Natural killer cell treated with Interleukin-12 subunit alpha and Interleukin-12 subunit beta and Interleukin-15 and Interleukin-18, amount 100 ng/mL, for 72 hours (primary cell): ENCODE measurements around the gene PLAU. TPM values are rescaled to one million over a fixed set of nuclear protein-coding genes. Genes with fewer than 3 reads are reported as not detected.
A peak's percentile ranks its signal among the peaks of the same experiment; 100 is the strongest.
"Not testable (repeated sequence)": the region's sequence is repeated elsewhere in the genome, so short reads cannot be mapped to it uniquely, and the experiment has no call there.

Experiments used
- ATAC-seq, 2 donors: fragments of 150-1000 bp; cut with Tn5 transposase in 1 of 2; sonication (Bioruptor Pico), chemical (Tn5 transposase) in 1 of 2; 2 replicates each; pipeline ENCODE4 v1.10.0; 2021
- DNase-seq: peaks from one replicate; pipeline ENCODE4 v3.0.0; 2022; ENCODE audit warnings: low spot score
- H3K27ac Mint-ChIP-seq, 2 donors: 1 replicate in 1 of 2; 2 replicates in 1 of 2; pipeline ENCODE4 v1.8.0; 2022; ENCODE audit warnings: mixed read lengths in 2 of 2, mild to moderate bottlenecking in 1 of 2, moderate library complexity in 1 of 2
- H3K27me3 Mint-ChIP-seq, 2 donors: 1 replicate in 1 of 2; 2 replicates in 1 of 2; pipeline ENCODE4 v1.8.0; 2022; ENCODE audit warnings: mixed read lengths in 2 of 2
- H3K36me3 Mint-ChIP-seq: one replicate; pipeline ENCODE4 v1.8.0; 2022; ENCODE audit warnings: mixed read lengths
- H3K4me1 Mint-ChIP-seq, 2 donors: 1 replicate in 1 of 2; 2 replicates in 1 of 2; pipeline ENCODE4 v1.8.0; 2022; ENCODE audit warnings: low read depth in 2 of 2, mixed read lengths in 2 of 2, mild to moderate bottlenecking in 1 of 2
- H3K4me3 Mint-ChIP-seq: one replicate; pipeline ENCODE4 v1.8.0; 2022; ENCODE audit warnings: mixed read lengths
- H3K9me3 Mint-ChIP-seq: 2 replicates; pipeline ENCODE4 v1.8.0; 2022; ENCODE audit warnings: mixed read lengths
- total RNA-seq, 2 donors: library from RNA; stranded (reverse); gene quantifications; one replicate each; pipeline ENCODE4 v1.2.3, GENCODE V29; 2022

The PLAU gene
- total RNA-seq, 2 donors from 2014 or later: not detected

GRCh38 chr10:73884017-73884416 lies 26.9 kb upstream of the PLAU start:
- Mint-ChIP-seq H3K4me3 (no peak overlapping the region), H3K9me3 (no peaks in the 10 kb centered on the region), H3K4me1 (peaks cover 22% of the 10 kb centered on the region in 2 donors), H3K36me3 (no peaks in the 10 kb centered on the region), H3K27me3 (peaks cover 0 to 9% of the 10 kb centered on the region in 2 donors), H3K27ac (no peak overlapping the region)
- DNase-seq: no peak
- ATAC-seq: no peak

- DNase-seq (peak; percentile 75), ATAC-seq (peak; percentile 91 to 95)
- Mint-ChIP-seq H3K27me3 (peaks cover 0 to 3% of the 10 kb centered on the region in 2 donors), H3K9me3 (no peaks in the 10 kb centered on the region), H3K27ac (peak overlapping the region in 1 of 2 donors; percentile 70), H3K36me3 (no peaks in the 10 kb centered on the region), H3K4me3 (no peak overlapping the region), H3K4me1 (peaks cover 10 to 12% of the 10 kb centered on the region in 2 donors)
Observed at GRCh38 chr10:73886085-73886529, 24.8 kb upstream of the PLAU start.

GRCh38 chr10:73886661-73887293 lies 24.2 kb upstream of the PLAU start:
- no peaks in the 10 kb centered on the region for H3K9me3 Mint-ChIP-seq
- H3K27ac Mint-ChIP-seq: peak overlapping the region in 1 of 2 donors; percentile 70
- no peaks in the 10 kb centered on the region for H3K36me3 Mint-ChIP-seq
- DNase-seq (no peak), ATAC-seq (no peak)
- H3K27me3 Mint-ChIP-seq: peaks cover 0 to 3% of the 10 kb centered on the region in 2 donors
- peaks cover 10 to 12% of the 10 kb centered on the region in 2 donors for H3K4me1 Mint-ChIP-seq
- H3K4me3 Mint-ChIP-seq: no peak overlapping the region

GRCh38 chr10:73887294-73888039 lies 23.5 kb upstream of the PLAU start:
- ATAC-seq: no peak
- Mint-ChIP-seq H3K4me1 (peaks cover 10 to 12% of the 10 kb centered on the region in 2 donors), H3K27me3 (peaks cover 3% of the 10 kb centered on the region in 2 donors), H3K4me3 (no peak overlapping the region), H3K27ac (peak overlapping the region in 1 of 2 donors; percentile 70), H3K9me3 (no peaks in the 10 kb centered on the region), H3K36me3 (no peaks in the 10 kb centered on the region)
- no peak for DNase-seq

- Mint-ChIP-seq H3K27me3 (peaks cover 3 to 7% of the 10 kb centered on the region in 2 donors), H3K4me1 (peaks cover 13 to 17% of the 10 kb centered on the region in 2 donors), H3K27ac (no peak overlapping the region), H3K9me3 (no peaks in the 10 kb centered on the region), H3K4me3 (no peak overlapping the region), H3K36me3 (no peaks in the 10 kb centered on the region)
- DNase-seq (no peak), ATAC-seq (no peak)
Observed at GRCh38 chr10:73888514-73888913, 22.4 kb upstream of the PLAU start.

GRCh38 chr10:73889014-73889413 lies 21.9 kb upstream of the PLAU start:
- Mint-ChIP-seq H3K27ac (no peak overlapping the region), H3K4me3 (no peak overlapping the region), H3K4me1 (peaks cover 18 to 22% of the 10 kb centered on the region in 2 donors), H3K9me3 (no peaks in the 10 kb centered on the region), H3K27me3 (peaks cover 3 to 7% of the 10 kb centered on the region in 2 donors), H3K36me3 (no peaks in the 10 kb centered on the region)
- ATAC-seq (peak in 1 of 2 donors; percentile 42), DNase-seq (no peak)

GRCh38 chr10:73889416-73889815 lies 21.5 kb upstream of the PLAU start:
- not testable (repeated sequence) for H3K27ac Mint-ChIP-seq, H3K36me3 Mint-ChIP-seq, DNase-seq, ATAC-seq, H3K4me3 Mint-ChIP-seq, H3K27me3 Mint-ChIP-seq, H3K9me3 Mint-ChIP-seq
- peaks cover 22 to 26% of the 10 kb centered on the region in 2 donors for H3K4me1 Mint-ChIP-seq

GRCh38 chr10:73890261-73890660 lies 20.7 kb upstream of the PLAU start:
- Mint-ChIP-seq H3K9me3 (no peaks in the 10 kb centered on the region), H3K27ac (no peak overlapping the region), H3K36me3 (no peaks in the 10 kb centered on the region), H3K4me3 (no peak overlapping the region), H3K4me1 (peaks cover 28 to 32% of the 10 kb centered on the region in 2 donors), H3K27me3 (peaks cover 3 to 7% of the 10 kb centered on the region in 2 donors)
- no peak for DNase-seq
- ATAC-seq: no peak

- H3K36me3 Mint-ChIP-seq, DNase-seq, H3K4me3 Mint-ChIP-seq, H3K9me3 Mint-ChIP-seq, H3K27ac Mint-ChIP-seq, ATAC-seq, H3K27me3 Mint-ChIP-seq: not testable (repeated sequence)
- H3K4me1 Mint-ChIP-seq: peaks cover 30 to 35% of the 10 kb centered on the region in 2 donors
Observed at GRCh38 chr10:73890830-73891229, 20.1 kb upstream of the PLAU start.

- ATAC-seq (no peak), DNase-seq (no peak)
- Mint-ChIP-seq H3K27ac (no peak overlapping the region), H3K27me3 (peaks cover 0 to 7% of the 10 kb centered on the region in 2 donors), H3K36me3 (no peaks in the 10 kb centered on the region), H3K4me3 (no peak overlapping the region), H3K4me1 (peaks cover 23 to 28% of the 10 kb centered on the region in 2 donors), H3K9me3 (no peaks in the 10 kb centered on the region)
Observed at GRCh38 chr10:73891540-73891939, 19.4 kb upstream of the PLAU start.

GRCh38 chr10:73892310-73893030 lies 18.5 kb upstream of the PLAU start:
- Mint-ChIP-seq H3K9me3 (no peaks in the 10 kb centered on the region), H3K27ac (no peak overlapping the region), H3K27me3 (peaks cover 0 to 7% of the 10 kb centered on the region in 2 donors), H3K4me1 (peaks cover 22 to 26% of the 10 kb centered on the region in 2 donors), H3K36me3 (no peaks in the 10 kb centered on the region), H3K4me3 (no peak overlapping the region)
- ATAC-seq (no peak), DNase-seq (no peak)

GRCh38 chr10:73893426-73893825 lies 17.5 kb upstream of the PLAU start:
- no peaks in the 10 kb centered on the region for H3K36me3 Mint-ChIP-seq
- no peak overlapping the region for H3K4me3 Mint-ChIP-seq
- ATAC-seq (no peak), DNase-seq (no peak)
- peaks cover 0 to 7% of the 10 kb centered on the region in 2 donors for H3K27me3 Mint-ChIP-seq
- H3K27ac Mint-ChIP-seq: no peak overlapping the region
- no peaks in the 10 kb centered on the region for H3K9me3 Mint-ChIP-seq
- H3K4me1 Mint-ChIP-seq: peaks cover 21 to 26% of the 10 kb centered on the region in 2 donors

- peak; percentile 73 for DNase-seq
- peak; percentile 90 to 93 for ATAC-seq
- Mint-ChIP-seq H3K9me3 (no peaks in the 10 kb centered on the region), H3K4me3 (peak overlapping the region; percentile 38), H3K4me1 (peaks cover 19 to 31% of the 10 kb centered on the region in 2 donors), H3K27ac (peak overlapping the region in 1 of 2 donors; percentile 22), H3K27me3 (peaks cover 0 to 7% of the 10 kb centered on the region in 2 donors), H3K36me3 (no peaks in the 10 kb centered on the region)
Observed at GRCh38 chr10:73894245-73894971, 16.5 kb upstream of the PLAU start.
